ENCODE results near the gene SCN5A.

DNA sequence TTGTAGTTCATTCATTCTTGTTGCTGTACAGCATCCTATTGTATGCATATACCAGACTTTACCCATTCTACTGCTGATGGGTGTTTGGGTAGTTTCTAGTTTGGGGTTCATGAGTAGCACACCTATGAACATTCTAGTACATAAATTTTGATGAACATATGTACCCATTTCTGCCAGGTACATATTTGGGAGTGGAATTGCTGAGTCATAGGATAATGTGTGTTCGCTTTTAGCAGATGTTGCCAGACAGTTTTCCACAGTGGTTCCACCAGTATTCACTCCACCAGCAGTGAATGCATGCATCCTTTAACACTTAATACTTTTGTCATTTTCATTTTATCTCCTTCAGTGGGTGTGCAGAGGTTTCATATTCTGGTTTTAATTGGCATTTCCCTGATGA lies 3.4 kb upstream of the SCN5A start:
- TF ChIP-seq, protein P1, sequence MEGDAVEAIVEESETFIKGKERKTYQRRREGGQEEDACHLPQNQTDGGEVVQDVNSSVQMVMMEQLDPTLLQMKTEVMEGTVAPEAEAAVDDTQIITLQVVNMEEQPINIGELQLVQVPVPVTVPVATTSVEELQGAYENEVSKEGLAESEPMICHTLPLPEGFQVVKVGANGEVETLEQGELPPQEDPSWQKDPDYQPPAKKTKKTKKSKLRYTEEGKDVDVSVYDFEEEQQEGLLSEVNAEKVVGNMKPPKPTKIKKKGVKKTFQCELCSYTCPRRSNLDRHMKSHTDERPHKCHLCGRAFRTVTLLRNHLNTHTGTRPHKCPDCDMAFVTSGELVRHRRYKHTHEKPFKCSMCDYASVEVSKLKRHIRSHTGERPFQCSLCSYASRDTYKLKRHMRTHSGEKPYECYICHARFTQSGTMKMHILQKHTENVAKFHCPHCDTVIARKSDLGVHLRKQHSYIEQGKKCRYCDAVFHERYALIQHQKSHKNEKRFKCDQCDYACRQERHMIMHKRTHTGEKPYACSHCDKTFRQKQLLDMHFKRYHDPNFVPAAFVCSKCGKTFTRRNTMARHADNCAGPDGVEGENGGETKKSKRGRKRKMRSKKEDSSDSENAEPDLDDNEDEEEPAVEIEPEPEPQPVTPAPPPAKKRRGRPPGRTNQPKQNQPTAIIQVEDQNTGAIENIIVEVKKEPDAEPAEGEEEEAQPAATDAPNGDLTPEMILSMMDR (optimal IDR thresholded peaks at IDR 0.05 in 1 of 3, IDR thresholded peaks at IDR 0.05 in 1 of 3, conservative IDR thresholded peaks at IDR 0.05 in 1 of 3; ENCODE audit: extremely low read depth in 1 of 3, insufficient read depth in 2 of 3, low read length in 3 of 3), result no peak
- no peak for TF ChIP-seq EZH2 (IDR thresholded peaks at IDR 0.05; ENCODE audit: low read length)
